Endodermal cell (in vitro differentiated cells): ENCODE results near the gene ZYX. TPM values are rescaled to one million over a fixed set of nuclear protein-coding genes. Genes with fewer than 3 reads are reported as not detected.

Experiments
- DNase-seq: peaks from one replicate; pipeline ENCODE4 v3.0.0-alpha.2; 2017
- H3K27ac ChIP-seq: 2 replicates; pipeline ENCODE4 v1.5.1; 2013; ENCODE audit warnings: mild to moderate bottlenecking, low read depth, low read length, moderate library complexity
- H3K27me3 ChIP-seq: 2 replicates; pipeline ENCODE4 v1.6.1; 2013; ENCODE audit warnings: mild to moderate bottlenecking, low read length, moderate library complexity; ENCODE audit not compliant: insufficient read depth, control insufficient read depth, poor library complexity, severe bottlenecking
- H3K36me3 ChIP-seq: 2 replicates; pipeline ENCODE4 v1.7.0; 2013; ENCODE audit warnings: mild to moderate bottlenecking, low read length, moderate library complexity; ENCODE audit not compliant: control insufficient read depth, insufficient read depth
- H3K4me1 ChIP-seq: one replicate; pipeline ENCODE4 v1.7.0; 2013; ENCODE audit warnings: low read length; ENCODE audit not compliant: control insufficient read depth, insufficient read depth
- H3K4me3 ChIP-seq: 2 replicates; pipeline ENCODE4 v1.5.1; 2013; ENCODE audit warnings: mild to moderate bottlenecking, low read length, moderate library complexity
- H3K9ac ChIP-seq: 2 replicates; pipeline ENCODE4 v1.6.1; 2013; ENCODE audit warnings: mild to moderate bottlenecking, low read length, moderate library complexity; ENCODE audit not compliant: poor library complexity, severe bottlenecking; ENCODE audit errors: extremely low read depth
- H3K9me3 ChIP-seq: 2 replicates; pipeline ENCODE4 v1.6.1; 2013; ENCODE audit warnings: mild to moderate bottlenecking, low read length, moderate library complexity; ENCODE audit not compliant: control insufficient read depth
- H3K27ac Mint-ChIP-seq: 2 replicates; pipeline ENCODE4 v1.8.0; 2020; ENCODE audit warnings: mixed read lengths
- H3K27me3 Mint-ChIP-seq: 2 replicates; pipeline ENCODE4 v1.8.0; 2021; ENCODE audit warnings: mild to moderate bottlenecking, mixed read lengths; ENCODE audit not compliant: insufficient read depth
- H3K36me3 Mint-ChIP-seq: 2 replicates; pipeline ENCODE4 v1.8.0; 2020; ENCODE audit warnings: low read depth, mixed read lengths
- H3K4me1 Mint-ChIP-seq: 2 replicates; pipeline ENCODE4 v1.8.0; 2020; ENCODE audit warnings: mixed read lengths
- H3K4me3 Mint-ChIP-seq: 2 replicates; pipeline ENCODE4 v1.8.0; 2020; ENCODE audit warnings: mild to moderate bottlenecking, moderate library complexity, mixed read lengths
- H3K9me3 Mint-ChIP-seq: 2 replicates; pipeline ENCODE4 v1.8.0; 2020; ENCODE audit warnings: mild to moderate bottlenecking, mixed read lengths
- CTCF ChIP-seq: fragments of 200-600 bp; sonication (generic); conservative IDR thresholded peaks from 2 replicates; pipeline ENCODE4 v1.5.0; 2021; ENCODE audit warnings: antibody characterized with exemption, mild to moderate bottlenecking
- WGBS, 2 experiments: methylation state at CpG; one replicate each; pipeline versions ENCODE4 v1.1.5 to v1.1.7; 2013; ENCODE audit warnings: missing lambda C conversion rate in 2 of 2, mixed read lengths in 1 of 2; ENCODE audit not compliant: insufficient coverage in 1 of 2, insufficient read length in 1 of 2; 5-methylcytosine and 5-hydroxymethylcytosine counted together
- total RNA-seq, 2 donors: library from RNA; stranded (reverse); fragmentation: NEBNext Ultra II Directional in 1 of 2; extraction: Animal tissue kit (Norgen Biotek cat#: 25700) in 1 of 2; gene quantifications; 2 replicates in 1 of 2; 3 replicates in 1 of 2; pipeline ENCODE4 v1.2.1, GENCODE V29; 2021

ZYX gene
- total RNA-seq, 2 donors from 2014 or later = 127 to 161 TPM

DNA sequence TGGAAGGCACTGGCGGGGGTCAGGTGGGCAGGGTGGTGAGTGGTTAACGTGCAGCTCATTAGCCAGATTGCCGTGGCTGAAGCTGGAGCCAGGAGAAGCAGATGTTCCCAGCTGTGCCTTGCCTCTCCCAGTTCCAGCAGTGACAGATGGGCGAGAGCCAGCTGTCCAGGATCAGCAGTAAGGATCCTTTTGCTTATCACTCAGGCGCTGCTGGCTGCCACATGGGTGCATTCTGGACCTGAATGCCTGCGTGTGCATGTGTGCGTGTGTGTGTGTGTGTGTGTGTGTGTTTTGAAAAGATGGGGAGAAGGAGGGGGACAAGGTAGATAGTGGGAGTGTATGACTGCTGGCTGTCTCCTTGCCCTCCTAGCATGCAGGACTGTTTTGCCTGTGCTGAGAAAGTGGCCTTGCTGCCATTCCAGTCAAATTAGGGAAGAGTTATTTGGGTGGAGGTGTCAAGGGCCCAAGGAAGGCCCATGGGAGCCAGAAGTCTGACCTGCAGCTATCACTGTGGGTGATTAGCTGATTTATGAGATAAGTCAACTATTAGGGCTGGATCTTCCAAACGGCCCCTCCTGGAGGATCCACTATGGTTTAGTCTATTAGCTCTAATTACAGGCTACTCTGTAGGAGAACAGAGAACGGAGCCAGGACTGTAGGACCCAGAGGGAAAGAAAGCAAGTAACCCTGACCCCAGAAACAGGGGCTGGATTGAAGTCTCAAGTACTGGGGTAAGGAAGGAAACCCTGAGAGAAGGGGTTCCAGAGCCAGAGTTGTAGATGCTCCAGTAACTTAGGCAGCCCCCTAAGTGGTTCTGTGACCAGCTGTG is 24.2 kb downstream of the ZYX start:
- Histone ChIP-seq H3K36me3 (peaks cover 2% of the 10 kb centered on the region), H3K27me3 (no peaks in the 10 kb centered on the region), H3K9ac (no peak overlapping the region), H3K4me1 (peaks cover 15% of the 10 kb centered on the region), H3K27ac (no peak overlapping the region), H3K9me3 (no peaks in the 10 kb centered on the region), H3K4me3 (no peak overlapping the region)
- peaks cover 38% of the 10 kb centered on the region for H3K36me3 Mint-ChIP-seq
- H3K4me1 Mint-ChIP-seq = peaks cover 43% of the 10 kb centered on the region
- H3K9me3 Mint-ChIP-seq = no peaks in the 10 kb centered on the region
- peak overlapping the region; percentile 88 for H3K4me3 Mint-ChIP-seq
- WGBS, 2 experiments = 70 to 81% methylated on average over 6 to 9 of the region's 9 CpGs
- no peak for DNase-seq
- H3K27ac Mint-ChIP-seq = peak overlapping the region; percentile 9
- H3K27me3 Mint-ChIP-seq = no peaks in the 10 kb centered on the region
- no peak for TF ChIP-seq CTCF

DNA sequence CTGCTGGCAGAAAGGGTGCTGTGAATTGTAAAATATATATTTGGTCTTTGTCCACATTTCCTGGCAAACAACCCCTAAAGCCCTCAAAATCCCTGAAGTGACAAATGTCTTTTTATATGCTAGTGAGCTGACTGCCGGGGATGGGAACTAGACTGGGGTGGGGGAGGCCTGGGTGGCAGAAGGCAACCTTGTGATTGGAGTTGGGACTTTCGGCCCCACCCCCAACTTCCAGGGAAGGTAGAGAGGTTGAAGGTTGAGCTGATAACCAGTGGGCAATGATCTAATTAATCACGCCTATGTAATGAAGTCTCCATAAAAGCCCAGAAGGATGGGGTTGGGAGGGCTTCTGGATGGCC is 24.8 kb downstream of the ZYX start:
- peak; percentile 88 for DNase-seq
- peaks cover 15% of the 10 kb centered on the region for H3K4me1 ChIP-seq
- no peak for TF ChIP-seq CTCF
- no peak overlapping the region for H3K9ac ChIP-seq
- Mint-ChIP-seq H3K9me3 (no peaks in the 10 kb centered on the region), H3K27ac (peak overlapping the region; percentile 55), H3K36me3 (peaks cover 32% of the 10 kb centered on the region), H3K4me1 (peaks cover 47% of the 10 kb centered on the region), H3K27me3 (no peaks in the 10 kb centered on the region), H3K4me3 (peak overlapping the region; percentile 88)
- H3K27ac ChIP-seq = no peak overlapping the region
- H3K36me3 ChIP-seq = no peaks in the 10 kb centered on the region
- no peaks in the 10 kb centered on the region for H3K9me3 ChIP-seq
- no peaks in the 10 kb centered on the region for H3K27me3 ChIP-seq
- WGBS, 2 experiments = 47% methylated on average over 3 of the region's 3 CpGs; no CpG with 5 or more reads in 1 of the 2 experiments
- H3K4me3 ChIP-seq = no peak overlapping the region

GRCh38 chr7:143407287-143408251 is 26.4 kb downstream of the ZYX start:
- Histone ChIP-seq H3K36me3 (no peaks in the 10 kb centered on the region), H3K27me3 (no peaks in the 10 kb centered on the region), H3K4me1 (peaks cover 15% of the 10 kb centered on the region), H3K27ac (no peak overlapping the region), H3K4me3 (peak overlapping the region; percentile 88), H3K9me3 (no peaks in the 10 kb centered on the region), H3K9ac (peak overlapping the region; percentile 22)
- Mint-ChIP-seq H3K27ac (peak overlapping the region; percentile 81), H3K36me3 (peaks cover 22% of the 10 kb centered on the region), H3K4me1 (peaks cover 55% of the 10 kb centered on the region), H3K9me3 (no peaks in the 10 kb centered on the region), H3K4me3 (peak overlapping the region; percentile 88), H3K27me3 (no peaks in the 10 kb centered on the region)
- peak; percentile 77 for DNase-seq
- TF ChIP-seq CTCF = no peak
- 25 to 30% methylated on average over 5 to 13 of the region's 13 CpGs for WGBS, 2 experiments
